Left renal cortex interstitium (tissue), 4 donors: ENCODE measurements around the gene MCM3. TPM values are rescaled to one million over a fixed set of nuclear protein-coding genes. Genes with fewer than 3 reads are reported as not detected.

Source experiments
- DNase-seq, 4 donors: peaks; one replicate each; pipeline ENCODE4 v3.0.0-alpha.2; 2013; ENCODE audit warnings: low read depth in 4 of 4, low spot score in 2 of 4, missing footprints in 1 of 4
- polyA plus RNA-seq, 4 donors: library from polyadenylated mRNA; unstranded; fragments of 120-200 nt; gene quantifications; one replicate each; pipeline ENCODE4 v1.2.1, GENCODE V29; 2013; ENCODE audit not compliant: insufficient read length in 4 of 4

Gene MCM3
- 100 to 1,000 TPM; 123 to 133 (median 131) TPM for polyA plus RNA-seq

DNA sequence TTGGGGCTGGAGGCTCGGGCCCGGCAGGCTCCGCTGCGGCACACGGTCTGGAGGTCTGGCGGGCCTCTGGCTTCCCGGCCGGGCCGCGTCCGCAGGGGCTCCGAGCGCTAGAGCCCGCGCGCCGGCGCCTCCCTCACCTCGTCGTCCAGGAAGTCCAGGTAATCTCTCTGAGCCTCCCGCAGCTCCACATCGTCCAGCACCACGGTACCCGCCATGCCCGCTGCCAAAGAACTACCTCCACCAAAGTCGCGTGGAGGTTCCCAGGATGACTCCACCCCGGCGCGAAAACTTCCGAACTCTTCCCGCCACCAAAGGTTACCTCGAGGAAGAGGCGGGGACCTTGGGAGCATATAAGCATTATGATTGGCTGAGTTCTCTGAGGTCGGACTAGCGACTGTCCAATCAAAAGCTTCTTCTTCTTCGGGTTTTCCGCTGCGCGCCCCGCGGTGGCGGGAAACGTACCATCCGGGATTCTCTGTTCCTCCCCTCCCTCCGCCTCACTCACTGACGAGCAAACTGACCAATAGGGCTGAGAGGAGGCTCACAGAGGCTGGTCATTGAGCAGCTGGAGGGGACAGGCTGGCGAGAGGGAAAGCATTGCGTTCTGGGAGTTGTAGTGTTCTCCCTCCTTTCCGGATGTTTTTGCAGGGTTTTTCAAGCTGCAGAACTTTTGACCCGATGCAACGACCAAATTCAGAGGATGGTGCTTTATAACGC lies at the start of gene MCM3:
MCM3 (minus strand) TSS at position 283 of the 717 bp plus-strand sequence; CDS start at position 215, 68 bp downstream.
- peak; percentile 95 to 99 (median 98) for DNase-seq

DNA sequence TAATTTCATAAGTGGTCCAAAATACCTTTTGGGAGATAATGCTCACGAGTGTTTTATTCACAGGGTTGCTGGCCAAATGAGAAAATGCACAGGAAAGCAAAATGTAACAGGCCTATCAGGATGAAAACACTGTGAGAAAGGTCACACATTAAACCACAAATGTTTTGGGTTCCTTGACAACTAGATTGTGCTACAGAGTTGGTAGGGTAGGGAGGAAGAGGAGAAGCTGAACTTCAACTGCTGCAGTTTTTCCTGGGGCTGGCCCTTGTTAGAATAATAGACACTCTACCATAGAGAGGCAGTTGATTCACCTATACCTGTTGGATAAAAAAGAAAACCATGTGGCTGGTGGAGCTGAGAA lies 49.3 kb upstream of the MCM3 start:
- no peak for DNase-seq

DNA sequence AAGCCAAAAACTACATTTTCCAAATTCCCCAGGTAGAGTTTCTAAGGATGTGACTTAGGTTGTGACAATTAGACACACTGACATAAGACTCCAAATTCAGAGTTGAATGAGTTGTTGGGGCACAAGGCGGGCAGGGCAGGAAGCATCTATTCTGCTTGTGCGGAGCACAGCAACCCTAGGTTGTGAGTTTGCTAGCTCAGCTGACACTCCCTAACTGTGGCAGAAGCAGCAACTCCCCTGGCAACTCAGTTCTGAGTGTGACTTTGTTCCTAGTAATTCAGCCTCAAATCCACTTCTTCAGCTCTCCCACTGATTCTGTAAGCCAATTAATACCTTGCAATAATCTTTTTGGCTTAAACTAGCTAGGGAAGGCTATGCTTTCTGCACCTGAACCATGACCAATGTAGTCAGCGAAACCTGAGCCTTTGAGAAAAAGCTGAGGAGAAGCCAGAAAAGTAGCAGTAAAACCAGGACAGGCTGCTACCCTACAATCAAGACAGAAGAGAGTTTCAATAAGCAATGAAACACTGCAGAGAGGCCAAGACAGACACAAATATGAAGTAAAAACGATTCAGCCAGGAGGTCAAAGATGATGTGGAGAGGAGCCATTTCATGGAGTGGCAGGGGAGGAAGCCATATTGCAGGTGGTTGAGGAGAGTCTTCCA lies 47.4 kb upstream of the MCM3 start:
- DNase-seq = no peak

DNA sequence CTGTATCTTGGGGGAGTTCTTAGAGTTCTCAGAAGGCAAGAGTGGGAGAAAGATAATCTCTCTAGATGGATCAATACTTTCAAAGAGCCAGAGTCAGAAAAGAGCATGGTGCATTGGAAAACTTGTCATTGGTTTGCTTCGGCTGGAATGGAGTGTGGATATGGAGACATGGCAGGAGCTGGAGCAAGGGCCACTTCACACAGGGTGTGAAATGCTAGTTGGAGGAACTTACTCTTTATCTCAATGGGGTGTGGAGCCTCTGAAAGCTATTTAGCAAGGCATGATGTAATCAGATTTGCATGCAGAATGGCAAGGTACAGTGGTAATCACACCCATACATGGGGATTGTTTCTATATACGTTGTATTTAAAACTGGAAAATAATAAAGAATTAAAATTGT lies 45.9 kb upstream of the MCM3 start:
- DNase-seq = no peak

DNA sequence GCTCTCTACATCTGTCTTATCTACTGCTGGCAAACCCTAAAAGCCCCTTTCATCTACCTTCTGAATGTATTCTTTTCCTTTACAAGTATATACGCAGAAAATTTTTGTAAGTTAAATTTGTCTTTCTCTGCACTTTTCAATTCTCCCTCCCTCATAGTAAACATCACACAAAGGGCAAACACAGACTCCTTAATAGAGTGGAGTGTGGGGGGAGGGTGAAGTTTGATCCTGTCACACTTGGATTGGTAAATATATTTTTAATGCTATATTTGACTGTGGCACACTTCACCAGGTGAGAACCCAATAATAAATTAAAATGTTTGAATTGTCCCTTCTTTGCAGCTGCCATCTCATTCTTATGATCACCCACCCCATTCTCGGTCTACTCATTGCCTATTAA lies 44.2 kb upstream of the MCM3 start:
- DNase-seq = no peak

DNA sequence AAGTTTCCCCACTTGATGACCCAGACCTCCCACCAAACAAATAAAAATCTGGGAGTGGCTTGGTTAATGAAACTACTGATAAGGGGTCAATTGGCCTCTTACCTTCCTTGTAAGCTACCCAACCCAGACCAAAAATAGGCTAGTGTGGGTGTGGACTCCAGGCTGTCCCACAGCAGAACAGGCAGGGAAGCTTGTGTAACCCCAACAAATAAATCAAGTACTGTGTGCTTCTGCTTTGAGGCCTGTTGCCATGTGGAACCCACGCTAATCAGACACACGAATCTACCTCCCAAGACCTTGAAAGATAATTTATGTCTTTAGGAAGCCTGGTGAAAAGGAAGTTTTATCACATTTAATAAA lies 43.7 kb upstream of the MCM3 start:
- DNase-seq = no peak

DNA sequence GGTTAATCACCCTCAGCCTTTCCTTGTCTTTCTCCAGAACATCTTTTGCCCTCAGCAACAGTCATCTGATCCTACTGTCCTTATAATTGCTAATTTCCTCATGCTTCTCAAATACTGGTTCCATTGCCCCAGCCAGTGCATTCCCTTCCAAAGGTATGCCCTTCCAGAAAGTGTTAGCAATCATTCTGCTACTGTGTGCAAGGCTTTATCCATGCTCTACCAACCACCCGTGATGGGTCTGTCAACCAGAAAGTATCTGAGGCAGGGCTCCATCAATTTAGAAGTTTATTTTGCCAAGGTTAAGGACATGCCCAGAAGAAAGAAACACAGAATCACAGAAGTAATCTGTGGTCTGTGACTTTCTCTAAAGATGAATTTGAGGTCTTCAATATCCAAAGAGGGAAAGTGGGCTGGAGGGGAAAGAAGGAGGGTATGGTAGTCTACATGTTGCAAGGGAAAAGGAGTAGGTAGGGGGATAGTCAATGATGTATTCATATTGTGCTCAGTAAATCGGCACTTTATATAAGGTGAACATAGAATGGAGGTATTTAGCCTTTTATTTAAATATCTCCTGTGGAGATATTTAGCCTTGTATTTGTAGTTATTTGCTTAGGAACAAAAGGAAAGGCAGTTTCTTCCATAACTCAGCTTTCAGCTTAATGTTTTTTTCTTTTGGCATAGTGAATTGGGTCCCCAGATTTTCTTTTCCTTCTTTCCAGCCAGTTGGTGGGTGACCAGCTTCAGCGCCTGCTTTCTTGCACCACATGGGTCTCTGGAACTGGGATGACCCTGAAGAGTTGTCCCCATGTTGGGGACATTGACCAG lies 42.2 kb upstream of the MCM3 start:
- DNase-seq = no peak

DNA sequence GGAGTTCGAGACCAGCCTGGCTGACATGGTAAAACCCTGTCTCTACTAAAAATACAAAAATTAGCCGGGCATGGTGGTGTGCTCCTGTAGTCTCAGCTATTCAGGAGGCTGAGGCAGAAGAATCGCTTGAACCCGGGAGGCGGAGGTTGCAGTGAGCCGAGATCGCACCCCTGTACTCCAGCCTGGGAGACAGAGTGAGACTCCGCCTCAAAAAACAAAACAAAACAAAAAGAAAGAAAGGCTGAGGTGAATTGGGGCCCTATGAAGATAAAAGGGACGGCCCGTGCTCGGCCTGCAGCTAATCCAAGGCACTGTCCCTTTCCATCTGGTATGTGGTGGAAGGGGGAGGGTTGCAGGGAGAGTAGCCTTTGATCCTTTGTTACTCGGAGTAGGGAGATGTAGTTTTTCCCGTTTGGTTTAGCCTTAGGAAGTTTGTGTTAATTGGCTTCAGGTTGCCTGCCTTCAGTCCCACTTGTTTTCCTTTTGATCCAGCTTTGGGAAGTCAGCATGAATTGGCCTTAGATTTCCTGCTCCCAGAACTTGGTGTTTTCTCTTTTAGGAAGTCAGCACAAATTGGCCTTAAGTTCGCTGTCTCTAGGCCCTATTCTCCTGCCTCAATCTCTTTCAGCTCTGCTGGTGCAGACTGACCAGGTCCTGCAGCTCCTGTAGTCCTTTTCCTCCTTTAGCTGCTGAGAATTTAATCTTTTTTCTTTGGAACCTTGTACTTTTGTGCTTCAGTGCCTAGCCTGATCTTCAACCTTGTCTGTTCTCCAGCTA lies 41.3 kb upstream of the MCM3 start:
- DNase-seq = no peak

DNA sequence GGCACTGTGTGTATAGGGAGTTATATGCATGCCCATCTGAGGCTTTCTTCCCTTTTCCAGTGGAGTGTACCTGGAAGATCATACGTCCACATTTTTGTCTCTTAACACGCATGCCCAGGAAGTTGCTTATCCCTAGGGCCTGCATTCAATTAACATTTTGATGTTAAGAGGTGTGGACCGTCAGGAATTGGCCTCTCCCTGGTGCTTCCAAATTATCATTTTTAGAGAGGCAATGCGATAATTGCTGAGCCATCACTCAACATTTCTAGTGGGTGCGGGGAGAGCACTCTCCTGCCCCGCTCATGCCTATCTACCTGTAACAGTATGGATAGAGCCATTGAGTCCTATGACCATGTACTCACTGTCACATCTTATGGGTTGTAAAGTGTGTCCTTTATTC lies 39.6 kb upstream of the MCM3 start:
- no peak for DNase-seq

DNA sequence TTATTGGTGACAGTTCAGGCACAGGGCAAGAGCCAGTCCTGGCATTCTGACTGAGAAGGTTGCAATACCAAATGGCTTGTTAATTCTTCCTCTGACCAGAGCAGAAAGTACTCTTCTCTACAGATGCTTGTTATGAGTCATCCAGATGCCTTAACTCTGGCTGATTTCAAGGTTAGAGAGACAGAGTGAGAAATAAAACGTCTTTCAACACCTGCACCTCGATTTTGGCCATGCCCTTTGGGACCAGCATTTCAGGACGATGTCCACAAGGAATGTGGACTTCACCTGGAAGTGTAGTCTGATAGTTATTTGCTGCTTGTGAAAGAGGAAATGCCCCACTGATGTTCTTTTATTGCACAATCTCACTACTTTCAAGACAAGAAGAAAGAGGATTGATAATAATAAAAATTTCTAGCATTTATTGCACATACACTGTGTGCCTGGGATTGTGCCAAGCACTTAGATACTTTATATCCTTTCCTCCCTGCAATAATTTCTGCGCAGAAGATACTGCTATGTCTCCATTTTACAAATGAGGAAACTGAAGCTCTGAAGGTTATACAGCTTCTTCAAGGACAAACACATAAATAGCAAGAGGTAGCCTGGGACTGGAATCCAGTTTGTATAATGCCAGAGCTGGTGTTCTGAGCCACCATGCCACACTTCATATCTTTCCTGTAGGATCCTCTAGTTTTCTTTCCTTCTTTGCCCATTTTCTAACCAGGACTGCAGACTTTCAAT lies 33.5 kb upstream of the MCM3 start:
- DNase-seq = no peak

DNA sequence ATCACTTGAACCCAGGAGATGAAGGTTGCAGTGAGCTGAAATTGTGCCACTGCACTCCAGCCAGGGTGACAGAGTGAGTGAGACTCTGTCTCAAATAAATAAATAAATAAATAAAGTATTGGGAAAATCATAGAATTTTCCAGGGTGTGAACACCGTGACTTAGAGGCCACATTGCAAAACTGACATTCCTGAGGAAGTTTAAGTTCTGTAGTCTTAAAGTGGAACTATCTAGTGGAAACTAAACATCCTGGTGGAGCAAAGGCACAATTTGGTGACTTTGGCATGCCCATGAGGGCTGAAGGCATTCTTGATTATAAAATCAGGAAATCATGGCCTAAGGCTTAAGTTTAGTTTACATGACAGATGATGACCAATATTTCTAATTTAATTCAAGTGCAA lies 32.7 kb upstream of the MCM3 start:
- no peak for DNase-seq

DNA sequence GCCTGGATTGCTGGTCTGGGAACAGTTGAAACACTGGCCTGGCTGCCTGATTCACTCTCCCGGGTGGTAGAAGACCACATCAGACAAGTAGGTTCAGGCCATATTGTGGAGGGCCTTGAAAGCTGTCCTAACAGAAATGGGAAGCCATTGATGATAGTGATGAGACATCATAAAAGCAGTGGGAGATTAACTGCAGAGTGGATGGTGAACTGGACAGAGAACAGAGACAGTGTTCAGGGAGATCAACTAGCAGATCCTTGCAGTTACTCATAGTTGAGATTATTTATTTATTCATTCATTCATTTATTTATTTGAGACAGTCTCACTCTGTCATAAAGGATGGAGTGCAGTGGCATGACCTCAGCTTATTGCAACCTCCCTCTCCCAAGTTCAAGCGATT lies 30.2 kb upstream of the MCM3 start:
- DNase-seq = no peak

DNA sequence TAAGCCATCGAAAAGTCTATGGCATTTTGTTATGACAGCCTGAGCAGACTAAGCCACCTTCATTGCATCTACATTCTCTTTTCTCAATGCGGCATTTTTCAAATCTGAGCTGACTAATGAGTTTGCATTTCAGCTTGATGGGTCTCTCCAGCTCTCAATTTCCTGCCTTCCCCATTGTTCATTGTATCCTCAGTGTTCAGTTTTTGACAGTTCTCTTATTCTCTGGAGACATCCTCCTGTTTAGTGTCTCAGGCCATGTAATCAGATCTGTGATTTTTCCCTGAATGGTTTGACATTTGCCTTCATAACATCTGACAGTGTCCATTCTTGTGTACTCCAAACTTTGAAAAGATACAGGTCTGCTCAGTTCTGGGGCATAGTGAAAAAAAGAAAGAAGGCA lies 27.9 kb upstream of the MCM3 start:
- no peak for DNase-seq

DNA sequence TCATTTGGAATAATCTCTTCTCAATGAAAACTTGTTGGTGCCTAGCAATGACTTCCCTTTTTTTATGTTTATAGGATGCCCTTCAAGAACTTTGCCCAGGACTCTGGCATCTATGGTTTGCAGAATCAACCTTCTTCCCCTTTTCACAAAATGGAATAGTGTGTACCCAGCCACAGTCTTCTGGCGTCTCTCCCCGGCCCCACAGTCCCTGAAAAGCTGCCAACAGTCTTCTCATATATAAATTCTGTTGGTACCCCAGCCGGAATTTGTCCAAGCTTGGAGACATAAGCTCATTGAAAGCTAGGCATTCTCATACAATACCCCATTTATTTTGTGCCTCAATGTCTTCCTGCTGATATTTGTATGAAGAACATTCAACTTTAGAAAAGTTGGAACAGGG lies 26.4 kb upstream of the MCM3 start:
- DNase-seq = no peak

DNA sequence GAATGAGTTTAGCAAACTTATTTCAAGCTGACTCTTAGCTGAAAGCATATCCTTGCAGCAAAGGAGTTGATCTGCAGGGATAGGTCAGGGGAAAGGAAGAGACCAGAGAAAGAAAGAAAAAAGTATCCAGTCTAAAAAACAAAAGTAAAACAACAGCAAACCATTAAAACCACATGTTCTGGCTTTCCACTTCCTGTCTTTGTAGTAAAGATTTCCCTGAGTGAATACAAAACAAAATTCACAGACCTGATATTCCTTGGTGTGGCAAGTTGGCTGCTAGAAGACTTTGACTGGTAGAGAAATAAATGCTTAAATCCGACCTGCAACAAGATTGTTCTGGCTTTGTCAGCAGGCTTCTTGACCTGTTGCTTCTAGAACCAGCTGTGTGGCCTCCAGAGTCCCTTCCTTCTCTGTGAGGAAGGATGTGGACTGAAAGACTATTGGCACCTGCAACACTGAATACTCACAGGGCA lies 23.4 kb upstream of the MCM3 start:
- DNase-seq = no peak

DNA sequence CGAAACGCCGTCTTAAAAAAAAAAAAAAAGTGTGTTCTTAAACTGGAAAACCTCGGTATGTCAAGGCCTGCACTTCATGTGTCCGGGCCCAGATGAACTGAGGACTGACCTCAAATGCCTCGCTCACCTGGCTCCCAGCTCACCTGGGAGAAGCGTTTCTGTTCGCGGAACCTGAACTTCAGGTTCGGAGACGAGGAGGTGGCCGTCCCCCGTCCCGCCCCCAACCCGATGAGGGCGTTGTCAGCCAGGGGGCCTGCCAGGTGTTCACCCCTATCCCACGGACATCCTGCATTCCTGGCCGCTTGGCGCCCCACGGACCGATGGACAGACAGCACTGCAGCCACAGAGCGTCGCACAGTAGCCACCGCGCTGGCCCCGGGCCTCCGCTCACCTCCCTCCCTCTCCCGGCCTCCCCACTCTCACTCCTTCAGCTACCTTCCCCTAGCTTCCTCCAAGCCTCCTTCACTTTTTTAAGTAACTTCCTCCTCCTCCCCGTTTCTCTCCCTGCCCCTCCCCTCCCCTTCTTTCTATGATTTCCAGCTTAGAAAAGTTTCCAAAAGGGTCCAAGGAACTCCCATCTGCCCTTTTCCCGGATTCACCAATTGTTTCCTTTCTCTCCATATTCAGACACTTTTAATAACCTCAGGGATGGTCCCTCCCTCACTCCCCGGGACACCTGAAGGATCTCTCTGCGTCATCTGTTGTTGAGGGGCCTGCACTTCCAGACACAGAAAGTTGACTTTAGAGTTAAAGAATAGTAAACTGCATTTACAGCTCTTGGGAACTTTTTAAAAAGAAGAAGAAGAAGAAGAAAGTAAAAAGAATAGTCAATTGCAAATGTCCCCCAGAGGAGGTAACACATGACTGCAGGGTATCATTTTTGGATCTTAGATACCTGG lies 22.7 kb upstream of the MCM3 start:
- DNase-seq = no peak

DNA sequence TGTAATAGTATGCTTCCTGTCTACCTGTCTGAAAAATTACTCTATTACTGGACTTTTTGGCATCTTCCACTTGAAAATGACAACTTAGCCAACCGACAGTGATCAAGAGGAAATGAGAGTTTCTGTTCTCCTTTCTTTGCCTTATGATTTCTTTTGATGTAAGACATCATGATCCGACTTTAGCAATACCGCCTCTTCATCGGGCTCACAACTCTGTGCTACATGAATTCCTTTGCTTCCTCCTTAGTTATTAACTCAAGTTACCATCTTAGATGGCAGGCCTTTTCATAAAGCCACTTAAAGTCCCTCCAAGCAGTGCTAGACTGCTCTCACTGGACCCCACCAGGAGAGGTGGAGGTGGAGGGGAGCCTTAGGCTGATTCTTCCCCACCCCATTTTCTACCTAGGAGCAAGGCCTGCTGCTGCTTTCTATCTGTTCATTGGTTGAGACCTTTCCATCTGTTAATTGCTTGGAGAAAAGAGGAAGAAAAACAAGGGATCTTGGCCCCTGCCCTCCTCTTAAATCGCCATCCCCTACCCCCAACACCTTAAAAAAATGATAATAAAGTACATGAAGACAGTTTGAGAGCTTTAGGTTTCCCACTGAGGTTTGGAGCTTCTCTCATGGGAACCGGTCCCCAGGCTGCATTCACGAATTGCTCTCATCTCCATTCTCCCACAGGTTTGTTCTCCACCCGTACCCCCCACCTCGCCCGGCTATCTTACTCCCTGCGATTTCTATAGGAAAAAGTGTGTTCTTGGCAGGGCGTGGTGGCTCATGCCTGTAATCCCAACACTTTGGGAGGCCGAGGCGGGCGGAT lies 21.6 kb upstream of the MCM3 start:
- DNase-seq = no peak

DNA sequence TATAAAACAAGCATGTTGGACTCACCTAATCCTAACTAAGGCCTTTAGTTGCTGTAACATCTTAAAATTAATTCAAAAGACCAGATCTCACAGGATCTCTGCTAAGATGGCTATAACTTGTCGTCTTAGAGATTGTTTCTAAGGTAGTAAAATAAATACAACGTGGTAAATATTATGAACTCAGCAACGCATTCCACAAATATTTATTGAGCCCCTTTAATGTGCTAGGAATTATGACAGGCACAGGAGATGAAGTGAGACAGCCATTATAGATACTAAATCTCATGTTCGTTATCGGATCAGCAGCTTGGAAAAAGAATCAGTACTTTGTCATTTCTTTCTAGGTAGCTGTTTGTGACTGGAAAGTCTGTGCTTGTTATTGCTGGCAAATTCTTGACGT lies 20.9 kb upstream of the MCM3 start:
- no peak for DNase-seq
